ENCODE measurements around the gene TRNAU1AP. TPM values are rescaled to one million over a fixed set of nuclear protein-coding genes. Genes with fewer than 3 reads are reported as not detected.
"Not testable (repeated sequence)": the region's sequence is repeated elsewhere in the genome, so short reads cannot be mapped to it uniquely, and the experiment has no call there.

TRNAU1AP gene
- polyA plus RNA-seq, 2 donors: 20.1 to 27.8 TPM

DNA sequence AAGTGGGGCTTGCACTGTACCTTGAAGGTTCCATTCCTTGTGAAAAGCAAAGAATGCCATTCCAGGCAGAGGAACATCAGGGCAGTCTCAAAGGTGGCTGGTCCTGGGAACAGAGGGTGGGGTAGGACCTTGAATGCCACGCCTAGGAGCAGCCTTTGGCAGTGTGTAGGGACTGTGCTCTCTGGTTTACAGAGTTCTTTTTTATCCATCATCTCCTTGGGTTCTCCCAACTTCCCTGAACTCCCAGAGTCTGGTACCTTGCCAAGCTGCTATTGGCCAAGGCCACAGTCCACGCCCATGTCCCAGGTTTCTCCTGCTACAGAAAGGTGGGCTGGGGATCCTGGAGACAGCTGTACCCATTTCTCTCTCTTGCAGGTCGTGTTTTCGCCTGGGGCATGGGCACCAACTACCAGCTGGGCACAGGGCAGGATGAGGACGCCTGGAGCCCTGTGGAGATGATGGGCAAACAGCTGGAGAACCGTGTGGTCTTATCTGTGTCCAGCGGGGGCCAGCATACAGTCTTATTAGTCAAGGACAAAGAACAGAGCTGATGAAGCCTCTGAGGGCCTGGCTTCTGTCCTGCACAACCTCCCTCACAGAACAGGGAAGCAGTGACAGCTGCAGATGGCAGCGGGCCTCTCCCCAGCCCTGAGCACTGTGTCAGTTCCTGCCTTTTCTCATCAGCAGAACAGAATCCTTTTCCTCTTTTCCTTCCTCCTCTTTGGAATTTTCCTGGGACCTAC is 15.3 kb upstream of the TRNAU1AP start:
- no peaks in the 10 kb centered on the region for H3K27me3 ChIP-seq (ENCODE audit: control insufficient read depth in 1 of 2, insufficient read depth in 2 of 2, low read length in 2 of 2)
- H3K4me3 ChIP-seq (ENCODE audit: low read depth in 1 of 2, low read length in 2 of 2): no peak overlapping the region
- no peak overlapping the region for H3K27ac ChIP-seq (ENCODE audit: low read depth in 2 of 2, low read length in 1 of 2)
- no peaks in the 10 kb centered on the region for H3K9me3 ChIP-seq (ENCODE audit: control insufficient read depth in 2 of 2, insufficient read depth in 1 of 2, low read depth in 1 of 2, low read length in 1 of 2)
- WGBS, 2 donors: 79 to 85% methylated on average over 8 of the region's 8 CpGs
- H3K4me1 ChIP-seq (ENCODE audit: control insufficient read depth in 2 of 2, insufficient read depth in 2 of 2, low read length in 1 of 2): no peaks in the 10 kb centered on the region
- peaks cover 4 to 29% of the 10 kb centered on the region in 2 donors for H3K36me3 ChIP-seq (ENCODE audit: control insufficient read depth in 2 of 2, insufficient read depth in 2 of 2, low read length in 1 of 2)

DNA sequence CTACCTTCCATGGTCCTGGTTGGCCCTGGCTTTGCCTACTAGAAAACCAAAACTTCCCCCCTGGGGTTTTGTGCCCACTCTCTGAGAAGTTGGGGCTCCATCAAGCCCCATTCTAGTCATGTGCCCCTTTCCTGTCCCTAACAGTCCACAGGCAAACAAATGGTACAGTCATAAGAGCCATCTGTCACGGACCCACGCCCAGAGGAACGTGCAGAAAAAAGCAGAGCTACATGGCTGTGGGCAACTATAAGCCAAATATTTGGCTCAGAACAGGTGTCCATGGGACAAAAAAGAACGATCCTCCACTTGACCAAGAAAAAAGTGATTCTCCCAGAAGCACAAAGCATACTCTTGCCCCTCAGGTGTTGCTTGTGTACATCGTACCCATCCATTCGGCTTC is 14.6 kb upstream of the TRNAU1AP start:
- 77 to 80% methylated on average over 6 of the region's 6 CpGs for WGBS, 2 donors
- H3K36me3 ChIP-seq (ENCODE audit: control insufficient read depth in 2 of 2, insufficient read depth in 2 of 2, low read length in 1 of 2): peaks cover 4 to 29% of the 10 kb centered on the region in 2 donors
- no peaks in the 10 kb centered on the region for H3K4me1 ChIP-seq (ENCODE audit: control insufficient read depth in 2 of 2, insufficient read depth in 2 of 2, low read length in 1 of 2)
- no peak overlapping the region for H3K4me3 ChIP-seq (ENCODE audit: low read depth in 1 of 2, low read length in 2 of 2)
- H3K27ac ChIP-seq (ENCODE audit: low read depth in 2 of 2, low read length in 1 of 2): no peak overlapping the region
- no peaks in the 10 kb centered on the region for H3K27me3 ChIP-seq (ENCODE audit: control insufficient read depth in 1 of 2, insufficient read depth in 2 of 2, low read length in 2 of 2)
- H3K9me3 ChIP-seq (ENCODE audit: control insufficient read depth in 2 of 2, insufficient read depth in 1 of 2, low read depth in 1 of 2, low read length in 1 of 2): no peaks in the 10 kb centered on the region

DNA sequence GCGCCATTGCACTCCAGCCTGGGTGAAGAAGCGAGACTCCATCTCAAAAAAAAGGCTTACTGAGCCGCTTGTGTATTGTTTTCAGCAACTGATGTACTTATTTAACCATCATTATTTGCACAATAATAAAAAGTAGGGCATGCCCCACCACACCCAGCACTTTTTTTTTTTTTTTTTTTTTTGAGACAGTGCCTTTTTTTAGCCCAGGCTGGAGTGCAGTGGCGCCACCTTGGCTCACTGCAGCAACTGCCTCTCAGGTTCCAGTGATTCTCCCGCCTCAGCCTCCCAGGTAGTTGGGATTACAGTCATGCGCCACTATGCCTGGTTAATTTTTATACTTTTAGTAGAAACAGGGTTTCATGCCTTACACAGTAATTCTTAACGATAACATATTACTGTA is 12.2 kb upstream of the TRNAU1AP start:
- no peaks in the 10 kb centered on the region for H3K9me3 ChIP-seq (ENCODE audit: control insufficient read depth in 2 of 2, insufficient read depth in 1 of 2, low read depth in 1 of 2, low read length in 1 of 2)
- H3K4me3 ChIP-seq (ENCODE audit: low read depth in 1 of 2, low read length in 2 of 2): no peak overlapping the region
- WGBS, 2 donors: 89 to 90% methylated on average over 7 of the region's 7 CpGs

DNA sequence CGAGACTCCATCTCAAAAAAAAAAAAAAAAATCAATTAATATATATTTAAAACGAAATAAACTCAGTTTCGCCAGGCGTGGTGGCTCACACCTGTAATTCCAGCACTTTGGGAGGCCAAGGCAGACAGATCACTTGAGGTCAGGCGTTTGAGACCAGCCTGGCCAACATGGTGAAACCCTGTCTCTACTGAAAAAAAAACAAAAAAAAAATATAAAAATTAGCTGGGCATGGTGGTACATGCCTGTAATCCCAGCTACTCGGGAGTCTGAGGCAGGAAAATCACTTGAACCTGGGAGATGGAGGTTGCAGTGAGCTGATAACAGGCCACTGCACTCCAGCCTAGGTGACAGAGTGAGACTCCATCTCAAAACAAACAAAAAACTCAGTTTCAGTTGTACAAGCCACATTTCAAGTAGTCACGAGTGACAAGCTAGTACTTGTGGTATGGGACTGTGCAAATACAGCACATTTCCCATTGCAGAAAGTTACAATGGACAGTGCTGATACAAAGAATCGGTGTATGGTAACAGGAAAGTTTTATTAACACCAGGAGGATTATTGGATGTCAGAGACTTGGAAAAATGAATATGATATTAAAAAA is 11.4 kb upstream of the TRNAU1AP start:
- H3K27me3 ChIP-seq (ENCODE audit: control insufficient read depth in 1 of 2, insufficient read depth in 2 of 2, low read length in 2 of 2); H3K4me1 ChIP-seq (ENCODE audit: control insufficient read depth in 2 of 2, insufficient read depth in 2 of 2, low read length in 1 of 2); H3K9me3 ChIP-seq (ENCODE audit: control insufficient read depth in 2 of 2, insufficient read depth in 1 of 2, low read depth in 1 of 2, low read length in 1 of 2); H3K27ac ChIP-seq (ENCODE audit: low read depth in 2 of 2, low read length in 1 of 2); H3K4me3 ChIP-seq (ENCODE audit: low read depth in 1 of 2, low read length in 2 of 2): not testable (repeated sequence)
- peaks cover 0 to 13% of the 10 kb centered on the region in 2 donors for H3K36me3 ChIP-seq (ENCODE audit: control insufficient read depth in 2 of 2, insufficient read depth in 2 of 2, low read length in 1 of 2)
- WGBS, 2 donors: 77% methylated on average over 8 of the region's 8 CpGs

More for the DNA sequence above, 12.2 kb upstream of the TRNAU1AP start:
- Histone ChIP-seq H3K27me3 (ENCODE audit: control insufficient read depth in 1 of 2, insufficient read depth in 2 of 2, low read length in 2 of 2) (no peaks in the 10 kb centered on the region), H3K4me1 (ENCODE audit: control insufficient read depth in 2 of 2, insufficient read depth in 2 of 2, low read length in 1 of 2) (no peaks in the 10 kb centered on the region), H3K27ac (ENCODE audit: low read depth in 2 of 2, low read length in 1 of 2) (no peak overlapping the region), H3K36me3 (ENCODE audit: control insufficient read depth in 2 of 2, insufficient read depth in 2 of 2, low read length in 1 of 2) (peaks cover 0 to 22% of the 10 kb centered on the region in 2 donors)

DNA sequence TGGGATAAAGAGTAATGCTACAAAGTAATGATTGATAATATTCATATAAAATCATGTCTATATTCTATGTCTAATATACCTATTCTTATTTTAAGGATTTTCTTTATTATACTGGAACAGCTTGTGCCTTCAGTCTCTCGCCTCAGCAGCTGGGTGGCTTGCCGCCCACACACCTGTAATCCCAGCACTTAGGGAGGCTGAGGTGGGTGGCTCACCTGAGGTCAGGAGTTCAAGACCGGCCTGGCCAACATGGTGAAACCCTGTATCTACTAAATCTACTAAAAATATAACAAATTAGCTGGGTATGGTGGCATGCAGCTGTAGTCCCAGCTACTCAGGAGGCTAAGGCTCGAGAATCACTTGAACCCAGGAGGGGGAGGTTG is 7.6 kb upstream of the TRNAU1AP start:
- Histone ChIP-seq H3K36me3 (ENCODE audit: control insufficient read depth in 2 of 2, insufficient read depth in 2 of 2, low read length in 1 of 2) (no peaks in the 10 kb centered on the region), H3K4me1 (ENCODE audit: control insufficient read depth in 2 of 2, insufficient read depth in 2 of 2, low read length in 1 of 2) (no peaks in the 10 kb centered on the region), H3K27me3 (ENCODE audit: control insufficient read depth in 1 of 2, insufficient read depth in 2 of 2, low read length in 2 of 2) (no peaks in the 10 kb centered on the region), H3K27ac (ENCODE audit: low read depth in 2 of 2, low read length in 1 of 2) (no peak overlapping the region), H3K9me3 (ENCODE audit: control insufficient read depth in 2 of 2, insufficient read depth in 1 of 2, low read depth in 1 of 2, low read length in 1 of 2) (no peaks in the 10 kb centered on the region), H3K4me3 (ENCODE audit: low read depth in 1 of 2, low read length in 2 of 2) (no peak overlapping the region)
- WGBS, 2 donors: 92 to 94% methylated on average over 4 of the region's 4 CpGs

DNA sequence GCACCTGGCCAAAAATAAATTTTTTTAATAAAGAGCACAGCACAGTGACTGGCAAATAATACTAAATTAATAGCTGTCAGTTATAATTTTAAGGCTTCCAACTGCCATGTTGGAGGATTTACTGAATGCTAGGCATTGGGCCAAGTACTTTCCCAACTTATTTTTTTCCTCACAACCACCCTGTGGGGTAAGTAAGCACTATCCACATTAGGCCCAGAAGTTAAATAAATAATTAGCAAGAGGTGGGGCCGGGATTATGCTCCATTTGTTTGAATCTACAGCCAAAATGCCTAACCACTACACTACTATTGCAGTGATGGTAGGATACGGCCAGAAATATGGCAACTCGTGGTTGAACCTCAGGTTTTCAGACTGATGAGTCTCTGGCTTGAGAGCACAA is 4.6 kb upstream of the TRNAU1AP start:
- H3K4me3 ChIP-seq (ENCODE audit: low read depth in 1 of 2, low read length in 2 of 2): no peak overlapping the region
- H3K27ac ChIP-seq (ENCODE audit: low read depth in 2 of 2, low read length in 1 of 2): no peak overlapping the region
- H3K27me3 ChIP-seq (ENCODE audit: control insufficient read depth in 1 of 2, insufficient read depth in 2 of 2, low read length in 2 of 2): no peaks in the 10 kb centered on the region
- H3K4me1 ChIP-seq (ENCODE audit: control insufficient read depth in 2 of 2, insufficient read depth in 2 of 2, low read length in 1 of 2): no peaks in the 10 kb centered on the region
- 42 to 57% methylated on average over 3 of the region's 3 CpGs for WGBS, 2 donors
- no peaks in the 10 kb centered on the region for H3K9me3 ChIP-seq (ENCODE audit: control insufficient read depth in 2 of 2, insufficient read depth in 1 of 2, low read depth in 1 of 2, low read length in 1 of 2)
- H3K36me3 ChIP-seq (ENCODE audit: control insufficient read depth in 2 of 2, insufficient read depth in 2 of 2, low read length in 1 of 2): no peaks in the 10 kb centered on the region

DNA sequence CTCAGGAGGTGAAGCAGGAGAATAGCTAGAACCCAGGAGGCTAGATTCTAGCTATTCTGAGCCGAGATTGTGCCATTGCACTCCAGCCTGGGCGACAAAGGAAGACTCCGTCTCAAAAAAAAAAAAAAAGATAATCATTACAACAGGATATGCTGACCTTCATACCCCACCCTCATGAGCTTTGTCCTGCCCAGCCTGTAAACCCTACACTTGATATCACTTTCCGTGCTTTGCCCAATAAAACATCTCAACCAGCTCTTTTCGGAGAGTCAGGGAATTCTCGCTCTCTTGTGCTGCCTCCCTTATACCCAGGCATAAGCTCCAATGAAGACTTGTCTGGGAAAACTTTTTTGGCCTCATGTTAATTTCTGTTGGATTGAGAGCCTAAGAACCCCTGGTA is 1.5 kb upstream of the TRNAU1AP start:
- Histone ChIP-seq H3K4me1 (ENCODE audit: control insufficient read depth in 2 of 2, insufficient read depth in 2 of 2, low read length in 1 of 2) (no peaks in the 10 kb centered on the region), H3K36me3 (ENCODE audit: control insufficient read depth in 2 of 2, insufficient read depth in 2 of 2, low read length in 1 of 2) (no peaks in the 10 kb centered on the region), H3K4me3 (ENCODE audit: low read depth in 1 of 2, low read length in 2 of 2) (no peak overlapping the region), H3K27ac (ENCODE audit: low read depth in 2 of 2, low read length in 1 of 2) (no peak overlapping the region), H3K27me3 (ENCODE audit: control insufficient read depth in 1 of 2, insufficient read depth in 2 of 2, low read length in 2 of 2) (no peaks in the 10 kb centered on the region), H3K9me3 (ENCODE audit: control insufficient read depth in 2 of 2, insufficient read depth in 1 of 2, low read depth in 1 of 2, low read length in 1 of 2) (no peaks in the 10 kb centered on the region)
- 89 to 97% methylated on average over 6 of the region's 6 CpGs for WGBS, 2 donors

DNA sequence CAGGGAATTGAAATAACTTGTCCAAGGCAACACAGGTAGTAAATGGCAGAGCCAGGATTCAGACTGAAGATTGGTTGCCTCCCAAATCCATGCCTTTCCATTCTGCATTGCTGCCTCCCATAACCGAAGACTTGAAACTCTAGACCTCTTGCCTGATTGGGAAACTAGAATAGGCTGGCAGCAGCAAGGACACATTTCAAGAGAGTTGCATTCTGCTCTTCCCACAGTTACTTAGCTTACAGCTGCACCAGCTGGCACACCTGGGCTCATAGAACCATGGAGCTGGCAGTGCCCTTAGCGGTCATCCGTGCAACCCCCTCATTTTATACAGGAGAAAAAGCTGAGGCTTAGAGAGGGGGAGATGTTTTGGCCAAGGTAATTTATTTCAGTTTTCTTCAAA is 8.0 kb downstream of the TRNAU1AP start:
- 92 to 96% methylated on average over 3 of the region's 3 CpGs for WGBS, 2 donors
- peaks cover 2 to 14% of the 10 kb centered on the region in 2 donors for H3K36me3 ChIP-seq (ENCODE audit: control insufficient read depth in 2 of 2, insufficient read depth in 2 of 2, low read length in 1 of 2)

DNA sequence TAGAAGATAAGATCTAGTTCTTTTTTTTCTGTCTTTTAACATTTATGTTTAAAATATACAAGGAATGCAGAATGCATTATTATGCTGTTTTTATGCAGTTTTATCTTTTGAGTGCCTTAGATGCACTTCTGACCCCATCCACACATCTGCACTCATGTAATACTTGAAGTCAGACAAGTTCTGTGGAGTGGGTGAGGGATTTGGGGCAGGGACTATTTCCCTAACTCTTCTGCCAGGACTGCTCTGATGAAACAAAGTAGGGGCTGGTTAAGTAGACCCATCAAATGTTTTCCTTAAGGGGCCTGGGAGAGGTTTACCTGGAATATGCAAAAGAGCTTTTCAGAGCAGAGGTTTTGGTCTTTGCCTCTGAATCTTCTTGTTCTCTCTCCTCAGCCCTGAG is 11.4 kb downstream of the TRNAU1AP start:
- no peaks in the 10 kb centered on the region for H3K9me3 ChIP-seq (ENCODE audit: control insufficient read depth in 2 of 2, insufficient read depth in 1 of 2, low read depth in 1 of 2, low read length in 1 of 2)
- H3K4me1 ChIP-seq (ENCODE audit: control insufficient read depth in 2 of 2, insufficient read depth in 2 of 2, low read length in 1 of 2): no peaks in the 10 kb centered on the region
- peaks cover 10 to 20% of the 10 kb centered on the region in 2 donors for H3K36me3 ChIP-seq (ENCODE audit: control insufficient read depth in 2 of 2, insufficient read depth in 2 of 2, low read length in 1 of 2)
- H3K27me3 ChIP-seq (ENCODE audit: control insufficient read depth in 1 of 2, insufficient read depth in 2 of 2, low read length in 2 of 2): no peaks in the 10 kb centered on the region
- no peak overlapping the region for H3K4me3 ChIP-seq (ENCODE audit: low read depth in 1 of 2, low read length in 2 of 2)
- no peak overlapping the region for H3K27ac ChIP-seq (ENCODE audit: low read depth in 2 of 2, low read length in 1 of 2)

More for the DNA sequence above, 8.0 kb downstream of the TRNAU1AP start:
- Histone ChIP-seq H3K4me1 (ENCODE audit: control insufficient read depth in 2 of 2, insufficient read depth in 2 of 2, low read length in 1 of 2) (no peaks in the 10 kb centered on the region), H3K27ac (ENCODE audit: low read depth in 2 of 2, low read length in 1 of 2) (no peak overlapping the region), H3K27me3 (ENCODE audit: control insufficient read depth in 1 of 2, insufficient read depth in 2 of 2, low read length in 2 of 2) (no peaks in the 10 kb centered on the region), H3K9me3 (ENCODE audit: control insufficient read depth in 2 of 2, insufficient read depth in 1 of 2, low read depth in 1 of 2, low read length in 1 of 2) (no peaks in the 10 kb centered on the region), H3K4me3 (ENCODE audit: low read depth in 1 of 2, low read length in 2 of 2) (no peak overlapping the region)

DNA sequence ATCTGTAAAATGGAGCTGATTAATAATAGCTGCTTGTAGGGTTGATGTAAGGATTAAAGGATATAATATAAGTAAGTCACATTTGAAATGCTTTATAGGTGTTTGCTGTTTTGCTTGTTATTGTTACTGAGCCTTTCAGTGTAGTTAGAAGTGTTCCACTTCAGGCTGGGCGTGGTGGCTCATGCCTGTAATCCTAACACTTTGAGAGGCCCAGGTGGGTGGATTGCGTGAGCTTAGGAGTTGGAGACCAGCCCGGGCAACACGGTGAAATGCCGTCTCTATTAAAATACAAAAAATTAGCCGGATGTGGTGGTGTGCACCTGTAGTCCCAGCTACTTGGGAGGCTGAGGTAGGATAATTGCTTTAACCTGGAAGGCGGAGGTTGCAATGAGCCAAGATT is 12.2 kb downstream of the TRNAU1AP start:
- no peaks in the 10 kb centered on the region for H3K4me1 ChIP-seq (ENCODE audit: control insufficient read depth in 2 of 2, insufficient read depth in 2 of 2, low read length in 1 of 2)
- H3K4me3 ChIP-seq (ENCODE audit: low read depth in 1 of 2, low read length in 2 of 2): no peak overlapping the region
- H3K36me3 ChIP-seq (ENCODE audit: control insufficient read depth in 2 of 2, insufficient read depth in 2 of 2, low read length in 1 of 2): peaks cover 10 to 18% of the 10 kb centered on the region in 2 donors
- no peaks in the 10 kb centered on the region for H3K9me3 ChIP-seq (ENCODE audit: control insufficient read depth in 2 of 2, insufficient read depth in 1 of 2, low read depth in 1 of 2, low read length in 1 of 2)
- H3K27ac ChIP-seq (ENCODE audit: low read depth in 2 of 2, low read length in 1 of 2): peak overlapping the region in 1 of 2 donors; percentile 44
- H3K27me3 ChIP-seq (ENCODE audit: control insufficient read depth in 1 of 2, insufficient read depth in 2 of 2, low read length in 2 of 2): no peaks in the 10 kb centered on the region
- WGBS, 2 donors: 88% methylated on average over 7 of the region's 7 CpGs
